HFF-Myc (cell line): ENCODE measurements around the gene CHKB.

Source experiments
- DNase-seq: peaks from one replicate; pipeline ENCODE4 v3.0.0-alpha.2; 2011; ENCODE audit warnings: low read depth; ENCODE audit errors: extremely low read depth
- H3K4me3 ChIP-seq: replicated peaks from 2 replicates; pipeline ENCODE4 v1.5.1; 2011; ENCODE audit warnings: low read depth, mild to moderate bottlenecking, control low read depth, low read length
- TF ChIP-seq, protein P1 (sequence below): IDR thresholded peaks from 2 replicates; pipeline ENCODE4 v1.5.1; 2012; ENCODE audit warnings: mild to moderate bottlenecking, low read depth, low read length, control low read depth; ENCODE audit errors: missing control alignments

The CHKB gene

DNA sequence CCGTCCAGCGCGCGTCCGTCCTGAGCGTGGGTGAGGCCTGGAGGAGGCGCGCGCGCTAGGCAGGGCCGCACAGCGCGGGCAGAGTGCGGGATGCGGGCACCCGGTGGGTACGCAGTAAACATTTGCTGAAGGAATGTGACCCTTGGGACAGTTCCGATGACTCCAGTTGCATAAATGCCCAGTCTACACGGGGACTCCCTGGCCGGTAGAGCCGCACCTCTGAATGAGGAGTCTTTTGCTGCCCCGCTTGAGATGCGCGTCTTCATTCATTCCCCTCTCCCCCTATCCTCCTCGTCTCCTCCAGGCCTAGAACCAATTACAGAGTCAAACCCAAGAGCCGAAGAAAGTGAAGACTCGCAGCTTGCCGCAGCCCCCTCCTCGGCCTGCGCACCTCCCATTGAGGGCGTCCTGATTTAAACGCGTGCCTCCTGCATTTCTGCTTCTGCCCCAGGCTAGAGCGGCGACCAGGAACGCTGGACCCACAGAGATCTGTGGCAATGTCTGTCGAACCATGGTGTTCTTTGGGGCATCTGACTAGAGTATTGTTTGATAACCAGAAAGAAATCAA lies 729 bp upstream of the CHKB start:
- DNase-seq: no peak
- TF ChIP-seq, protein P1, sequence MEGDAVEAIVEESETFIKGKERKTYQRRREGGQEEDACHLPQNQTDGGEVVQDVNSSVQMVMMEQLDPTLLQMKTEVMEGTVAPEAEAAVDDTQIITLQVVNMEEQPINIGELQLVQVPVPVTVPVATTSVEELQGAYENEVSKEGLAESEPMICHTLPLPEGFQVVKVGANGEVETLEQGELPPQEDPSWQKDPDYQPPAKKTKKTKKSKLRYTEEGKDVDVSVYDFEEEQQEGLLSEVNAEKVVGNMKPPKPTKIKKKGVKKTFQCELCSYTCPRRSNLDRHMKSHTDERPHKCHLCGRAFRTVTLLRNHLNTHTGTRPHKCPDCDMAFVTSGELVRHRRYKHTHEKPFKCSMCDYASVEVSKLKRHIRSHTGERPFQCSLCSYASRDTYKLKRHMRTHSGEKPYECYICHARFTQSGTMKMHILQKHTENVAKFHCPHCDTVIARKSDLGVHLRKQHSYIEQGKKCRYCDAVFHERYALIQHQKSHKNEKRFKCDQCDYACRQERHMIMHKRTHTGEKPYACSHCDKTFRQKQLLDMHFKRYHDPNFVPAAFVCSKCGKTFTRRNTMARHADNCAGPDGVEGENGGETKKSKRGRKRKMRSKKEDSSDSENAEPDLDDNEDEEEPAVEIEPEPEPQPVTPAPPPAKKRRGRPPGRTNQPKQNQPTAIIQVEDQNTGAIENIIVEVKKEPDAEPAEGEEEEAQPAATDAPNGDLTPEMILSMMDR: no peak
- H3K4me3 ChIP-seq: peak overlapping the region; percentile 62

DNA sequence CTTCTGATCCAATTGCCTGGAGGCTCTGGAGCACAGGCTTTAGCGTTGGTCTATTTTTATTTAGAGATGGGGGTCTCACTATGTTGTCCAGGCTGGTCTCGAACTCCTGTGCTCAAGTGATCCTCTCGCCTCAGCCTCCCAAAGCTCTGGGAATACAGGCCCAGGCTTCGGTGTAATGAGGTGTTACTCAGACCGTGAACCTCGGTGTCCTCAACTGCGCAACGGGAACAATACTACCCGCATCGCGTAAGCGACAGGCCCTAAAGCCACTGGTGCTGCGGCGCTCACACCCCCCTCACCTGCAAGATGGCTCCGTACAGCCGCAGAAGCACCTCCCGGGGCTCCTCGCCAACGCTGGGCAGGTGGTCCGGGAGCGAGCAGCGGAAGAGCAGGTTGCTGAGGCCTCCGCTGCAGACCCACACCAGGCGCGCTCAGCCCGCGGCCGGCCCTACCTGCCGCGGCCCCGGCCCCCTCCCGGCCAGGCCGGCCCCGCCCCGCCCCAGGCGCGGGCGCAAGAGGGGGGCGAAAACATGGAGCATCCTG lies 628 bp downstream of the CHKB start:
- H3K4me3 ChIP-seq: peak overlapping the region; percentile 62
- no peak for DNase-seq
- TF ChIP-seq, protein P1: no peak

DNA sequence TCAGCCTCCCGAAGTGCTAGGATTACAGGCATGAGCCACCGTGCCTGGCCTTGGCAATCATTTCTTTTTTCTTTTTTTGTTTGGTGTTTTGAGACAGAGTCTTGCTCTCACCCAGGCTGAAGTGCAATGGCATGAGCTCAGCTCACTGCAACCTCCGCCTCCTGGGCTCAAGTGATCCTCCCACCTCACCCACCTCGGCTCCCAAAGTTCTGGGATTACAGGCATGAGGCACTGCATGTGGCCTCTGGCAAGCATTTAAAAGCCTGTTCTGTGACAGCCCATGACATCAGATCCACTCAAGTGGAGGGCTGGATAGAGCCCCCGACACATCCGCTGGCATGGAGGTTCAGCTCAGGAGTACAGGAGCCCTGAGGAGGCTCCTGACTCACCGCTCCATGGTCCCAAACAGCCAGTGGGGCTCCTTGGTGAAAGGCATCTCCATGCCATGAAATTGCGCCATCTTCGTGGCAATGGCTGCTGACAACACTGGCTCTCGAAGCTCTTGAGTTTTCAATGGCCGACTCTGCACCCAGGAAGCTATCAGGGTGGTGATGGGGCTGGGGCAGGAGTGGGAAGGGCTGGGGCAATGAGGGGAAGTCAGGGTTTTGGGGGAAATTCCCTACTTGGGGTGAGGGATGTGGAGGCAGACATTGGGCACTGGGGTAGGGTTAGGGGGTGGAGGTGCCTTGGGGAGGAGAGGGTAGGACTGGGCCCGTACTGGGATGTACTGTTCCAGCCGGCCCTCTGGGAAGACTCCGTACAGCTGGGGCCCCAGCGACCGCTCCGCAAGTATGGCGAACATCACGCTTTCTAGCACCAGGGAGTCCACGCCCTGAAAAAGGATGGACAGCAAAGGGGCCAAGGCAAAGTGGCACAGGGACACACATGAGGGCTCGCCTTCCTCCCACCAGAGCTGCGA lies 1.4 kb downstream of the CHKB start:
- DNase-seq: no peak
- TF ChIP-seq, protein P1: no peak
- peak overlapping the region; percentile 62 for H3K4me3 ChIP-seq

DNA sequence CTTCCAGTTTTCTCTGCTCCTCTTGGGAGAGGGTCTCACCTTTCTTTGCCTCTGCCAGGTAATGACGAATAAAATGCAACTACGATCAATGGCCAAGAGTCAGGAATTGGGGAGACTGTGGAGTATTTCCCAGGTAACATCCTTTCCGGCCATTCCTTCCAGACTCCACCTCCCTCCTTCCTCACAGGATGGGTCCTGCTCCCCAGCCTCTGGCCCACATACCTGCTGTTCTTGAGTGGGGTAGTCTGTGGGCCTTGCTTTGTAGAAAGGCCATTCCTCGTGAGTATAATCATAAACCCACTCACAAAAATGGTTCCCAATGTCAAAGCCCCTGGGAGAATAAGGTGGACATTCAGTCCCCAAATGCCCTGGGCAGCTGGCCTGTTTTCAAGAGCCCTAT lies 2.9 kb downstream of the CHKB start:
- TF ChIP-seq, protein P1: no peak

DNA sequence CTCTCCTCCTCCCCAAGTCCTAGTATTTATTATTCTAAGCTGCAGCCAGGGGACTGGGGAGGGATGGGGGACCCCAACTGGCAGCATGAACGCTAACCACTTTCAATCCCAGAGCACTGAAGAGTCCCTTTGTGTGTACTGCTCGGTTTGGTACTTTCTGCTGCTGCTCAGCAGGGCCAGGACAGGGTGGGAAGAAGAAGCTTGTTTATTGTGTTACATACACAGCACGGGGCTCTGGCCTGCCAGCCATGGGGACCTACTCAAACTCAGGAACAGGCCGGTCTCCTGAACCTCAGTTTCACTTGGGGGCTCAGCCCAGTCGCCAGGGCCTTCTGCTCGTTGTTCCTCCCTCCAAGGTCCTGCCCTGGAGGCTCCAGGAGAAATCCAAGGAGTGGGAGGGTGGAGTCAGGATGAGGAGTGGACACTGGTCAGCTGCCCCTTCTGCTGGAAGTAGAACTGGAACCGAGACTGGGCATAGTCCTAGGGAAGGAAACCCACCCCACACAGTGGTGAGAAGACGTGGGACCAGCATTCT lies 3.8 kb downstream of the CHKB start:
- no peak for DNase-seq
- H3K4me3 ChIP-seq: no peak overlapping the region
- TF ChIP-seq, protein P1: no peak

More for the DNA sequence above, 2.9 kb downstream of the CHKB start:
- no peak overlapping the region for H3K4me3 ChIP-seq
- DNase-seq: no peak

DNA sequence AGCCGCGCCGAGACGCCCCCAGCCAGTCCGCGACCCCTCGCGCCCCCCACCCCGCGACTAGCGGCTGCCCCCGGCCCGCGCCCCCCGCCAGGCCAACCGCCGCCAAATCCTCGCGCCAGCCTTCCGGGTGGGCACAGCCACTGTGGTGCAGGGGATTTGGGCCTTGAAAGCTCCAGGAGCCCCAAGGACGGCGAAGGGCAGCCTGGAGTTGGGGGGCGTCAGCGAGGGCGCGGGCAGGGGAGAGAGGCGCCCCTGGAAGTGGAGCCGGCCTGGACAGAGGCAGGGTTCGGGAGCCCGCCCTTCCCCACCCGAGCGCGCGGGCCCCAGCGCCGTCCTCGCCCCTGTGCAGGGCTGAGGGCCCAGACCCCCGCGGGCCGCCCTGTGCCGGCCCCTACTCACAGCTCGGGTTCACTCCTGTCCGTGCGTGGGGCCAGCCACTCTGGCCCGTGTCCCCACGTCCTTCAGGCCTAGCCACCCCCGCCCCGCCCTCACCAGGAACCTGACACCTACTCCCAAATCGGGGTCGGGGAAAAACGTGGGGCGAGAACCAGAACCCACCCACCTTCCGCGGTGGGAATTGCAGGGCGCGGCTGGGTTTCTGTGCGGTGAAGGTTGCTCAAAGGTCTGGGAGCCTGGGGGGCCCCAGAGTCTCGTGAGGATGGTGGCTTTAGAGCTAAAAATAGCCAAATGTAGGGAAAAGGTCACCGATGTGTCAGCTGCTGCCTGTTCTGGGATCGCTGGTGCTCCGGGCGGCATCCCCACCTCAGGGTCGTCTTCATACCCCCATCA lies 4.5 kb downstream of the CHKB start, which contains the start of gene CPT1B:
TSS of gene CPT1B (minus strand) at position 441 of the 789 bp plus-strand sequence. CDS start 512 bp downstream, outside the sequence.
- TF ChIP-seq, protein P1: no peak
- H3K4me3 ChIP-seq: no peak within 1 kb of the TSS
- no peak for DNase-seq
